NCI-H82 (cell line): ENCODE measurements around the gene ADAMTS16.

Experiments
- DNase-seq: peaks from one replicate; lab custom pipeline; 2025; lab: John Stamatoyannopoulos, UW

ADAMTS16 gene

DNA sequence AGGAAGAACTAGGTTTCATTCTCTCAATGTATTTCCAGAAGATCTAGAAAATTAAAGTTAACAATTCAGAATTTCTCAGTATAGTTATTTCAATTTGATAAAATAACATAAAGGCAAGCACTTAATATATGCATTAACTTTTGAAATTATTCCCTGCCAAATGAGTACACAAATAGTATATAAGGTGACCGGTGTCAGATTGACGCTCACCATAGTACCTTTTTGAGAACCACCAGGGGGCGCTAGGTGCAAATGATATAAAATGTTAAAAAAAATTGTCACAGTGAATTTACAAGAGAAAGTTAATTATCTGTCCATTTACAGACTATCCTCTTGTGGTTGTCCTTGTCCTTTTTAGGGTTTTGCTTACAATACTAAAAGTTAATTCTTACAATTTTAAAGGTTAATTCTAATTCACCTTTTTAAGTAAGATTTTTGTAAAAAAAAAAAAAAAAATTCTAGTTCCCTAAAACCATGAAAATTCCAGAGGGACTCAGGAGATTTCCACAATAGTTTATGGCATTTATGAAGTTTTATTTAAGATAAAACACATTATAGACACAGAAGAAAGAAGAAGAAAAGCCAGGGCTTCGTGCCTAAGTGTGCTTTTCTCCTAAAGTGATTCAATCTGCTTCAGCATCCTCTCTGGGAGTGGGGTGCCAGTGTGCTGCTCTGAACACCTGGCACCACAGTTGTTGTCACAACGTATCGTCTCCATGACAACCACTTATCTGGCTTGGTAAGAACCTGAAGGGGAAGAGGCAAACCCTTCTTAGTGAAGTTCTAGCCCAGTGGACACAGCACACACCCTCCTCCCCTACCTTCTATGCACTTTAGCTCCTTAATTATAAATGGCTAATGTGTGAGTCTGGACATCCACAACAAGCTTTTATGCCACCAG lies 1.7 kb downstream of the ADAMTS16 start:
- peak; percentile 74 for DNase-seq

DNA sequence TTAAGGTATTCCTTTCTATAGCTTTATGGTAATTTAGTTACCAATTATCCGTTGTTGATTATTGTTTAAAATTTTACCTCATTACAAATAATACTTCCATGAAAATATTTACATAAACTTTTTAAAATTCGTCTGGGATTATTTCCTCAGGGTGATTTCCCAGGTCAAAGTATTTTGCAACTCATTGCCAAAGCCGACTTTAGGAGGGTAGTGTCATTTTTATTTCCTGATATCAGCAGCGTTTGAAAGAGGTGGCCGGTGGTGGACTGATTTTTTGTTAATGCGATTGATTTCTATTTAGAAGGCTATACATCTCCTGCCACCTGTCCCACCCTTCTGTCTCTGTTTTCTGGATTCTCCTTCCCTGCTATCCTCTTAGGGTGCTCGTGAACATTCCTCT lies 4.3 kb downstream of the ADAMTS16 start:
- peak; percentile 5 for DNase-seq

GRCh38 chr5:5145651-5146529 lies 5.8 kb downstream of the ADAMTS16 start:
- DNase-seq = no peak

DNA sequence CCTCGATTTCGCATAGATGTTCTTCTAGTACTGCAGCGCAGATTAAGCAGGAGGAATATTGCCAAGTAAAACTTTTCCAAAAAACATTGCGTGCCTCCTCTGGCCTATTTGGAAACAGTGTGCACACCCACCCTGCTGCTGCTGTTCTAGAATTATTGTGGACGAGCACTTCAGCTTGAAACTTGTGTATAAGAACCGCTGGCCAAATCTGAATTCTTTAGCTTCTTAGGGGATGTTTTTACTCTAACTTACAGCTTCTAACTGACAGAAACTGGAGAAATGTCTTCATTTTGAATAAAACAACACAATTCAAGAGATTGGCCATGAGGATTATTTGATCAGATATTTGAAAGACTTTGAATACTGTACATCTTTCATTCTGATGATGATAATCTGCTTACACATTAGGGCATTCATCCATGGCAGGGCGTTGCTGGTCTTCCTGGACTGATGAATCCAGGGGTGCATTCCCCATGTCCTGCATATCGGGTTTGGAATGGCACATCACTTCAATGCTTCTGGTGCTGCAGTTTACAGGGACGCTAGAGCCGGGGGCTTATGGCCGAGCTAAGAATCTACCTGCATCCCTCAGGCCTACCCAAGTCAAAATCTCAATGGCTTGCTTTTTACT lies 6.5 kb downstream of the ADAMTS16 start:
- DNase-seq = no peak

- DNase-seq = no peak
Measured at GRCh38 chr5:5149154-5149553, 9.0 kb downstream of the ADAMTS16 start.

DNA sequence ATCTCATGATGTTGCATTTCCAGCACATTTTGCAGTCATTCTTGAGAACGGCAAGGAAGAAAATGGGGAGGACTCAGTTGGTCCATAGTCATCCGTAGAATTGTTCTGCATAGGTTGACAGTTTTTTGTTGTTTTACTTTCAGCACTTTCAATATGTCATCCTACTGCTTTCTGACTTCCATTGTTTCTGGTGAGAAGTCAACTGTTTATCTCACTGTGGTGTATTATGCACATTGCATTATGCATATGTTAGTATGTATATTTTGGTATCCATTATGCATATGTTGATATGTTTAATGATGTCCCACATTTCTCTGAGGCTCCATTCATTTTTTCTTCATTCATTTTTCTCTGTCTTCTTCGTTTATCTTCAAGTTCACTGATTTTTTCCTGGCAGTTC lies 10.5 kb downstream of the ADAMTS16 start:
- no peak for DNase-seq

DNA sequence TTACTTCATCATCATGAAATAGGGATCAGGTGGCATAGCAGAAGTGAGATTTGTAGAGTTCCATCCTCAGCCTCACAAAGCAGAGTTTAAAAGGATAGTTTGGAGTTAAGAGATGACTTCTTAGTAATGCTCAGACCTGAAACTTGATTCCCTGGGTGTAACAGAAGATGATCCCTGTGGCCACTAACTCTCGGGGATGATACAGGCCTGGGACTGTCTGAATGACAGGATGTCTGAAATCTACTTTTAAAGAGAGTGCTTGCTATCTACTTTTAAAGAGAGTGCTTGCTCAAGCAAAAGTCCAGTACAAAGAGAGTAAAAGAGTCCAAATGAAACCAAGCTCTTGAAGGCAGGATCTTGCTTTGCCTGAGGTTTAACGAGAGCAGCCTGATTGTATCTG lies 14.6 kb downstream of the ADAMTS16 start:
- no peak for DNase-seq

DNA sequence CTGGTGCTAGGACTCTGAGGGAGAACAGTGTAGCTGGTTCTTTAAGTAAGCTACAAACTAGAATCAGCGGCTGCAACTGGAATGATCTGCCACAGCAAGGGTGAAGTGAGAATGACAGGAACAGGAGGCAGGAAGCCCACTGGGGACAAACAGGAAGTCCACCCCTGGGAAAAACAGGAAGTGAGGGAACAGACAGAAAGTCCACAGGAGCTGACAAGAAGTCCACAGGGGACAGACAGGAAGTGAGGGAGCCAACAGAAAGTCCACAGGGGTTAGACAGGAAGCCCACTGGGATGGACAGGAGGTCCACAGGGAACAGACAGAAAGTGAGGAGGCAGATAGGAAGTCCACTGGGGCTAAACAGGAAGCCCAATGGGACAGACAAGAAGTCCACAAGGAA lies 15.5 kb downstream of the ADAMTS16 start:
- DNase-seq = no peak

DNA sequence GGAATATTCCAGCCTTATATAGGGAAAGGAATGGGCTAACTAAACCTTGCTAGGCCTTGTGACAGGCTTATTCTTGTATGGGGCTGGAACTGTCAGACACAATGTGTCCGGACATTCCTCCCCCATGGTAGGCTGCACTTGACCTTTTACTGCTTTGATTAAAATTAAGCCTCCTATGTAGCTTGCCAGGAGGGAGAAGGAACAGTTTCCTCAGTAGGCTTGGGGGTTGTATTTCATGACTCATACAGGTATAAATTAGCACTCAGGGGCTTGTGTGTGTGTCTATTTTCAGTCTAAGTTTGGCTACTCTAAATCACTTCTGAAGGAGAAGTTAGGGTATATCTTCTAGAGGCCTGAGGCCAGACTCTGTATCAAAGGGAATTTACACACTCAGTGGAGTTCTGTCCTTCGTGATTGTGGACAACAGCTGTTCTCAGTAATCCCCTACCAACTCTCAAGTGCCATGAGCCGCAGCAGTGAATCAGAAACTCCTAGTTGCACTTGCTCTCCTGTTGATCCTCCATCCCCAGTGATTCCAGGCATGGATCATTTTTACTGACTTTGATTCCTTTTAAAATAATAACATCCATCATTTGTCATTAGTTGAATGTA lies 16.4 kb downstream of the ADAMTS16 start:
- peak; percentile 26 for DNase-seq

DNA sequence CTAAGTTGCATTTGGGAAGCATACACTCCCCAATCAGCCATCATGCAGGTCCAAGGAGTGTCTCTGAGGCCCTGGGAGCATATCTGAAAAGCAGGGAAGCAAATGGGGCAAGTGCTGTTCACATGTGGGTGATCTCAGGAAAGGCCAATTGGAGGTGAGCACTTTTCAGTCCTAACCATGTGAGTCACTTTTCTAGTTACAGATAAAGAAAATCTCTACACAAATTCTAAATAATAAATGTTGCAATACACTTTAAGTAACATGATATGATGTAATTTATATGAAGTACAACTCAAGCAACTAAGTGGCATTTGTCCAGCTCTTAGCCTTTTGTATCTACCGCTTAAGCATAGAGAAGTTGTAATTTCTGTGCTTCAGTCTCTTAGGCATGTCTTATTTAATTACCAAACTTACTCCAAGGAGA lies 18.4 kb downstream of the ADAMTS16 start:
- no peak for DNase-seq

GRCh38 chr5:5159282-5160103 lies 19.4 kb downstream of the ADAMTS16 start:
- DNase-seq = no peak

- no peak for DNase-seq
Measured at GRCh38 chr5:5164163-5164562, 24.0 kb downstream of the ADAMTS16 start.

GRCh38 chr5:5165541-5166002 lies 25.4 kb downstream of the ADAMTS16 start:
- DNase-seq = no peak

DNA sequence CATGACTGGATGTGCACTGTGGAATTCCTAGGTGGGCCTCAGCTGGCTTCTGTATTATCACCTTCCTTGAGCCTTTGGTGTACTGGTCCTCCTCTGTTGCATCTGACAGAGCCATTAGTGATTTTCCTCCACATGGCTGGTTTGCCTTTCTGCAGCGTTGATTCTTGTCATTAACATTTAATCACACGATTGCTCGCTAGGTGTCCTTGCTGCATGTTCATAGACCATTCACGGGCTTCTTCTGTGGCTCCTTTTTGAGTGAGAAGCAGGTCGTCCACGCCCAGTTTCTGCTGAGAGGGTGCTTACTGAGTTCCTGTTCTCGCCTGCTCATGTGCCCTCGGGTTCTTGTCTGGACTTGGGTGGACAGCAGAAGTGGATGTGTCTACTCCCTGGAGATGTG lies 29.3 kb downstream of the ADAMTS16 start:
- no peak for DNase-seq

- no peak for DNase-seq
Measured at GRCh38 chr5:5178136-5178535, 38.0 kb downstream of the ADAMTS16 start.

GRCh38 chr5:5178580-5178979 lies 38.5 kb downstream of the ADAMTS16 start:
- DNase-seq = no peak

GRCh38 chr5:5179079-5179478 lies 38.9 kb downstream of the ADAMTS16 start:
- no peak for DNase-seq

- no peak for DNase-seq
Measured at GRCh38 chr5:5179597-5179996, 39.5 kb downstream of the ADAMTS16 start.

DNA sequence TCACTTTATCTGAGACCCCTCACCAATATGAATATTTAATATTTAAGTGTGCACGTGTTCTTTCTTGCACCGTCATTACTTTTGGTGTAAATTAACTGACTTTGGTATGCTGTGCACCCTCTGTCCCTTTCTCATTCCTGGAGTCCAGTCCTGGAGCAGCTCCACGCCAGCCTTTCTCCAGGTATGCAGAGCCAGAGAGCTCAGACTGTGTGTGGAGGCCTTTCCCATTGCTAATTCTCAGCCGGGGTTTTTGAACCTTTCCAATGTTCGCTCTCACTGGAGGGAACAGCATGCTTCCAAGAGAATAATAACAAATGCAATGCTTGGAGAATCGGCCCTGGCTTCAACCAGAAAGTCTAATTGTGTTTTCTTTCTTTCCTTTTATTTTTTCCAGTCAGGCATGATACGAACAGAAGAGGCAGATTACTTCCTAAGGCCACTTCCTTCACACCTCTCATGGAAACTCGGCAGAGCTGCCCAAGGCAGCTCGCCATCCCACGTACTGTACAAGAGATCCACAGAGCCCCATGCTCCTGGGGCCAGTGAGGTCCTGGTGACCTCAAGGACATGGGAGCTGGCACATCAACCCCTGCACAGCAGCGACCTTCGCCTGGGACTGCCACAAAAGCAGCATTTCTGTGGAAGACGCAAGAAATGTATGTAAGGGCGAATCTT lies 41.7 kb downstream of the ADAMTS16 start:
- no peak for DNase-seq

- no peak for DNase-seq
Measured at GRCh38 chr5:5182508-5183188, 42.5 kb downstream of the ADAMTS16 start.
